Fibroblast of skin of left quadriceps (primary cell): ENCODE data around the gene KCNH1.
"Not testable (repeated sequence)": the region's sequence is repeated elsewhere in the genome, so short reads cannot be mapped to it uniquely, and the experiment has no call there.

Experiments
- DNase-seq, 2 experiments: peaks; one replicate each; pipeline ENCODE4 v3.0.0-alpha.2; 2013; ENCODE audit warnings: low read depth in 2 of 2

KCNH1 gene

GRCh38 chr1:211095381-211095780 is 38.6 kb downstream of the KCNH1 start:
- no peak for DNase-seq

- DNase-seq = no peak
These were observed 41.0 kb downstream of the KCNH1 start for GRCh38 chr1:211092955-211093354.

- no peak for DNase-seq
These were observed 42.1 kb downstream of the KCNH1 start for GRCh38 chr1:211091867-211092266.

- DNase-seq = no peak
These were observed 44.4 kb downstream of the KCNH1 start for GRCh38 chr1:211089536-211089935.

DNA sequence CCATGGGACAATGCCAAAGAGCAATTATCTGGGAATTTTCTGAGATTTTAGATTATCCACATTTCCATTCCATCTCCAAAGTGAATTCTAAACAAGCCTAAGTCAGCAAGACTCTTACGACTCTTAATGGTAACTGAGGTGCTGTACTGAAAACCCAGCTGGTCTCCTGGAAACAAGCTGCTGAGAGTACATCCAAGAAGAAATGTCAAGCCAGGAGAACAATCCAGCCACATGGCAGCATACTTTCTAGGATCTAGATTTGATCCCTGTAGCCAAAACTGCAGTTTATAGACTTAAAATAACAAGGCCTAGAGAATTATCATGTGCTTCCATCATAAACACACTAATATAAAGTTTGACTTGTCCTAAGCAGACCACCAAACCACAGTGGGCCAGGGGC is 45.8 kb downstream of the KCNH1 start:
- no peak for DNase-seq

DNA sequence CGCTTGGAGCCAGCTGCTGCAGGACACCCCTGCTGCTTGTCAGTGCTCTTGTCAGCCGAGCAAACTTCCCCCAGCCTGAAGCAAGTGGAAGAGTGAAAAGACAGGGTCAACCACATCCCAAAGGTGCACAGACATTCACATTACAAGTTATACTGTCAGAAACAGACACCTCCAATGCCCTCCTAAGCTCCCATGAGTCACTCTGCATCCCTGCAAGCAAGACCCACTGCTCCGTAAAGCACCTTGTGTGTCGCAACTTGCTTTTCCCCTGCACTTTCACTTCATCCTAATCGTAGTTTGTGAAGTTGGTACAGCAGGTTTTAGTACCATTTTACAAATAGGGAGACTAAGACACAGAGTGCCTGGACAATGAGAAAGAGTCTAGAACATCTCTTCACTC is 51.1 kb downstream of the KCNH1 start:
- DNase-seq = no peak

GRCh38 chr1:211081447-211081846 is 52.5 kb downstream of the KCNH1 start:
- DNase-seq = not testable (repeated sequence)

DNA sequence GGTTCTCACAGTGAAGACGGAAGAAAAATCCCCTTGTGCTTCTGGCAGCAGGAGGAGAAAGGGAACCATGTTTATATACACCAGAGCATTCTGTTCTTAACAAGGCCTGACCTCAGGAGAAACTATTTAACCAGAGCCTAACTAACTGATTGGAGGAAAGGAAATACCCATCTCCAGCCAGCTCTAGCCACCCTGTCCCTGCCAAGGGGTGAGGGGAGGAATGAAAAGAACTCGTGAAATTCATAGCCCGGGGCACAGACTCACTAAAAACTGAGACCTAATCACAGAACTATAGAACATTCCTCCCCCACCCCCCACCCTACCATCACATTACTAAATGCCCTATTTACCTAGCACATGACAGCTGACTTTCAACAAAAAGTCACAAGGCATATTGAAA is 65.0 kb downstream of the KCNH1 start:
- no peak for DNase-seq

GRCh38 chr1:211066781-211067384 is 67.1 kb downstream of the KCNH1 start:
- no peak for DNase-seq

DNA sequence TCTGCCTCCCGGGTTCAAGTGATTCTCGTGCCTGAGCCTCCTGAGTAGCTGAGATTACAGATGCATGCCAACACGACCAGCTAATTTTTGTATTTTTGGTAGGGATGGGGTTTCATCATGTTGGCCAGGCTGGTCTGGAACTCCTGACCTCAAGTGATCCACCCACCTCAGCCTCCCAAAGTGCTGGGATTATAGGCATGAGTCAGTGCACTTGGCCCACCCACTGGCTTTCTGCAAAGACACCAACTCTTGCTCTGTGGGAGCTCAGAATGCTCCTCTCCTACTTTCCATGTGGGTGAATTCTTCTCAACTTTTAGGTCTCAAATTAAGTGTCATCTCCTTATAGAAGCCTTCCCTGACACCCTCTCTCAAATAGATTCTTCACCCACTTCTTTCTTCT is 92.1 kb downstream of the KCNH1 start:
- not testable (repeated sequence) for DNase-seq

- peak; percentile 87 to 89 for DNase-seq
These were observed 96.9 kb downstream of the KCNH1 start for GRCh38 chr1:211037095-211037494.

DNA sequence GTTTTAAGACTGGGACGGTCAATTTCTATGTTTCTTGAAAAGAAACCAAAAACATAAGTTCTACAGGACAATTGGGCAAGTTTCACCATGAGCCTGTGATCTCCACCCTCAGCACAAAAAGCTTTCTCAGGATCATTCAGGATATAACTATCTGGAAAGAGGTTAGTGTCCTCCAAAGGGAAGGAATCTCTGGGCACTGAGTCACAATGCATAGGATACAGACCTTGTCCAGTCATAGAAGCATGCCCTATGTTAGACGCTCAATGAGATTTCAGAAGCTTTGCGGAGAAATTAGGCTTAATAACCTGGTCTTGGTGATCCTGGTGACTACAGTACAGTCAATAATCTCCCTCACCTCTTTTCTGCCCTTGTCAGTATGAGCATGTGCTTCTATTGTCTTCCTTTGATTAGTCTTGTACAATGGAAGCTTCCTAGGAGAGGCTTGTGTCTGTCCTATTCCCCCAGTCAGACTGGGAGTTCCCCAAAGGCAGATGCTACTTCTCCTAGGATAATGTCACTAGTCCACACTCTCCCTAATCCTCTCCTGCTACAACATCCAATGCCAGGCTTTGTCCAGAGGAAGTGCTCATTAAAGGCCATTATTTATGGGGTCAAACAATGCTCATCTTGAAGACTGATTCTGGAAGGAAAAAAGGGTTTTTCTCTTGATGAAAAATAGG is 97.4 kb downstream of the KCNH1 start:
- no peak for DNase-seq

DNA sequence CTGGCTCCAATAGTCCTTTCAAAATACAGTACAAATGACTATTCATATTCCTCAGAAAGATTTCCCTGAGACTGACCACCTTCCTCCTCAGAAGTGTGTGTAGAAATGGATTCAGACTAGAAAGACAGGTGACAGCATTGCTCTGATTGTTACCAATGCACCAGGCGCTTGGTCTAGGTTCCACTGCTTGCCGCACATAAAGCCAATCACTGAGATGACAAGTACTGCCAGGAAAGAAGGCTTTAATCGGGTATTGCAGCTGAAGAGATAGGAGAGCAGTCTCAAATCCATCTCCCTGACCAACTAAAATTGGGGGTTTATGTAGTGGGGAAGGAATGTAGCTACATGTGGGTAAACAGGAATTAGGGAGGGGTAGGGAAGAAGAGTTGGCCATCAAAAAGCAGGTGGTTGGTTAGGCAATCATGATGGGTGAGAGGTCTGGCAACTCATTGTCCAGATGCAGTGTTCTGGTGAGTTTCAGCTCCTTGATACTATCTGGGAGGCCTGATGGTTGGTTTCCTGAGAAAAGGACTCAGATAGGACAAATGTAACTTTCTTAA is 98.0 kb downstream of the KCNH1 start:
- no peak for DNase-seq

GRCh38 chr1:211033921-211034525 is 99.9 kb downstream of the KCNH1 start:
- peak in 1 of 2 experiments; percentile 9 for DNase-seq

GRCh38 chr1:211024901-211025300 is 109.0 kb downstream of the KCNH1 start:
- no peak for DNase-seq

- no peak for DNase-seq
These were observed 114.7 kb downstream of the KCNH1 start for GRCh38 chr1:211019266-211019665.

DNA sequence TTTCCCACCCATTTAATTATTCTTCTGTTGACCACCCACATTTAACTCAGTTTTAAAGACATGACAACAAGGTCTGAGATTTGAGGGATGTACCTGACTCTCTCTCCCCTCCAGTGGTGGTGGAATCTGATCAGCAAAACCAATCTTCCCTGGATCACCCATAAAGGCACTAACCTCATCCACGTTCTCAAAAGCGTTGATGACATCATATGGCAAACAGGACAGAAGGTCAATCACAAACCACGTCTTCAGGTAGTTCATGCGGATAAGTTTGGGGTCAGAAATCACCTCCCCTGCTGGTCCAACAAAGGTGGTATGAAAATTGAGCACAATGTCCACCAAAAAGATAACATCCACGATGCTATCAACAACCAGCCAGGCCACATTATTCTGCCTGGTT is 115.3 kb downstream of the KCNH1 start:
- no peak for DNase-seq

DNA sequence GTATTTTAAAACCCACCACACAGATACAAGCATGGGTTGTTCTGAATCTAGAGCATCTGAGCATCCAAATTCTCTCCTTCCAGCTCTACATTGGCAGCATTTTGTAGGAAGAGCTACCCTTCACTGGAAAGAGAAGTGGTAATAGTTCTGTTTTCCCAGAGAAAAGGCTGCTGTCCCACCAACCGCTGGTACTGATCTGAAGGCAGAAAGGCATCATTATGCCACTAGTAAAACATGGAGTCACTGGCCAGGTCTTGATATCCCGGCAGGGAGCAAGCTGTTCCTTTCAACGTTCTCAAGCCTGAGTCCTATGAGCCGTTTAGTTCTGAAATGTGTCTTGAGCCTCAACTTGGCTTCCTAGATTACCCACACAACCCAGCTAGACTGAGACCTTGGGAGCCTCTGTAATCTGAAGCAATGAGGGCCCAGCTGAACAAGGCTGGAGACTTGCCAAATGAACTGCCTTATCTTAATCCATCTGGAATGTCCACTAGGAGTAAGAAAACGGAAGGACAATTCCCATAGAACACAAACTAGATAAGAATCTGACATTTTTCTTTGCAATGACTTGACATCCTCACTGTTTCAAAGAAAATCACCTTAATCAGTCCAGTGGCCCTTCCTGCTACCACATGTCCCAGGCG is 116.8 kb downstream of the KCNH1 start:
- DNase-seq = no peak

DNA sequence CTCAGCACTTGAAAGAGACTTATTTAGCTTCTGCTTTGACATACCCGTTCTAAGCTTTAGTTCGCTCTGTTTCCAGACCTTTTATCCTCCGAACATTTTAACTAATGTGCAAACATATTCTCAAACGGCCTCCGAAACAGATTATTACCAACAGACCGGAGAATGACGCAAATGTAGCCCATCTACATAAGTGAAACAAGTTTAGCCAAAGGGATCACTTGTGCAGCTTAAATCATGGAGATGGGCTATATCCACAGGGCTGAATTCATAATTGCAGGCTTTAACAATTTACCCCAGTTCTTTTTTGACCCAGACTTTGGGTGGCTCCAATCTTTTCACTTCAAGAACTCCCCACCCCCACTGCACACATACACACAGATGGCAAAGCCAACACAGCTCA is 119.7 kb downstream of the KCNH1 start:
- DNase-seq = no peak

DNA sequence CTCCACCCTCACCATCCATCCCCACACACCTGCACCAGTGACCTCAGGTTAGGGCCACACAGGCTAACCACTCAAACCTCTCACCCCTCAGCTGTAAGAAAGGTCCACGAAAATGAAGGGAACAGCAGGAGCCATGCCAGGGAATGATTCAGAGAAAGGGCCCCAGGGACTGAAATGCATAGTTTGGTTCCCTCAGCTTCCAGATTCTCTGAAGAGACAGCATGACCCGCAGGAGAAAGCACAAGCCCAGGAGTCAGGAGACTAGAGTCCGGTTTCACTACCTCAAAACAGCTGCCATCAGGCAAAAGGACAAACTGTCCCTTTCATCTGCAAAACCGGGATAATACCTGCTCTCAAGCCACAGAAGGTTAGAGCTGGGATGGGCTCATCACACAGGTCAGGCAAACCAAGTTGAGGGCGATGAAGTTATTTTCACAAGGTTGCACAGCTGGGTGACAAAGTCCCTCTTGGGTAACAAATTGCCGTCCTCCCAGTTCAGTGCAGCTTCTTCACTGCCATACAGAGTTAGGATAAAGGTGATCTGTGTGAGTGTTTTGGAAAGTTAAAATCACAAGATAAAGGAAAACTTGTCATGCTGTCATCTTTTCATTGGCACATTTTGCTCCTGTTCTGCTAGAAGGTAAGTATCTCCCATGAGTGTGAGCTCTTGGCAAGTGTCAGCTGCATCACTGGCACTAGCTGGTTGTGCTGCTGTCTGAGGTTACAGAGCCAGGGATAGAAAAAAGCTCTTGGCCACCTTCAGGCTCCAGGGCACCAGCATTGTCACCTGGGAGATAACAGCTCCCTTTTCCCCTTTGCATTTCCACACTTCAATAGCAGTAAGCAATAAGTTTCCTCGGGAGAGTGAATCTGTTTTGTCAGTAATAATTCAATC is 120.4 kb downstream of the KCNH1 start:
- no peak for DNase-seq

DNA sequence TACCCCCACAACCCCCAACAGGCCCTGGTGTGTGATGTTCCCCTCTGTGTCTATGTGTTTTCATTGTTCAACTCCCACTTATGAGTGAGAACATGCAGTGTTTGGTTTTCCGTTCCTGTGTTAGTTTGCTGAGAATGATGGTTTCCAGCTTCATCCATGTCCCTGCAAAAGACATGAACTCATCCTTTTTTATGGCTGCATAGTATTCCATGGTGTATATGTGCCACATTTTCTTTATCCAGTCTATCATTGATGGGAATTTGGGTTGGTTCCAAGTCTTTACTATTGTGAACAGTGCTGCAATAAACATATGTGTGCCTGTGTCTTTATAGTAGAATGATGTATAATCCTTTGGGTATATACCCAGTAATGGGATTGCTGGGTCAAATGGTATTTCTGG is 122.8 kb downstream of the KCNH1 start:
- DNase-seq = not testable (repeated sequence)
